GM21576 (cell line): Measurements from ENCODE around the gene CNTNAP4.

ENCODE experiments used
- ATAC-seq: cut with Tn5 transposase; IDR thresholded peaks from one replicate; pipeline ENCODE4 v1.9.1; 2021; ENCODE audit warnings: mild to moderate bottlenecking, moderate library complexity; ENCODE audit not compliant: unreplicated experiment

The CNTNAP4 gene

DNA sequence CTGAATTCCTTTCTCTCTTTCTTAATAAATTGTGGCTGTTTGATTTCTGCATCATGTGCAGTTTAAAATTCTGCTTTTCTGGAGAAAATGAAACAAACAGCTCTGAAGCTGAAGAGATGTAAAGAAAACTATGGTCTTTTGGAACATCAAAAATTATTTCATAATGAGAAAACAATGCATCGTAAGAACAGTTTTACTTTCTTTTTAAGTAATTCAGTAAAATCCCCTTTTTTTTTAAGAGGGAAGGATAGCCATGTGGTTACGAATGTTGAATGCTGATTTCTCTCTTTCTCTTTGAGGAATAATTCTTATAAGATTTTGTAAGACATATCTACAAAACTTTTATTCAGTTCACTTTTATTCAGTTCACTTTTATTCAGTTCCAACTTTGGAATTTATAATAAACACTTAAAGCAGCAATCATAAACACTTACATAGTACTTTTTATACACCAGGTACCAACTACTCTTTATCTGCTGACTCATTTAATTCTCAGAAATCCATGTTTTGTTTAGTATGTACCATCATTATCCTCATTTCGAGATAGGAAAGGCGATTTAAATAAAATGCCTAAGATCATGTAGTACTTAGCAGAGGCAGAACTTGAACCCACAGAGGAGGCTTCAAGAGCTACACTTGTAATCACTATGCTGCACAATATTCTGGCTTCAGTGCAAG is 26.6 kb downstream of the CNTNAP4 start:
- no peak for ATAC-seq

DNA sequence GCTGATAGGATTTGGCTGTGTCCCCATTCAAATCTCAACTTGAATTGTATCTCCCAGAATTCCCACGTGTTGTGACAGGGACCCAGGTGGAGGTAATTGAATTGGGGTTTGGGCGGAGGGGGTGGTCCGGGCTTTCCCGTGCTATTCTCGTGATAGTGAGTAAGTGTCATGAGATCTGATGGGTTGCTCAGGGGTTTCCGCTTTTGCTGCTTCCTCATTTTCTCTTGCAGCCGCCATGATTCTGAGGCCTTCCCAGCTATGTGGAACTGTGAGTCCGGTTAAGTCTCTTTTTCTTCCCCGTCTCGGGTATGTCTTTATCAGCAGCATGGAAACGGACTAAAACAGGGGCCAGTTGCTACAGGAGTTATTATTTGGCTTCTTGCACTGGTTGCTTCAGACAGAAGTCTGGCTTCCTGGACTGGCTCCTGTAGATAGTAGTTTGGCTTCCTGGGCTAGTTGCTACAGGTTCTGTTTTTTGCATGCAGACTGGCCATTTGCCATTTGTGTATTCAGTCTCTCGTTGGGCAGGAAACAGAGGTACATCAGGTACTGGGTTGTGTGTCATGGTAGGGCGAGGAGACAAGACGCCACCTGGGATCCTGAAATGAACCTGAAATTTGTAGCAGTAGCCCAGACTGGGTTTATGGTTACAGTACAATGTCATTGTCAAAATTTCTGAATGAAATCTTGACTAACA is 32.6 kb downstream of the CNTNAP4 start:
- no peak for ATAC-seq

DNA sequence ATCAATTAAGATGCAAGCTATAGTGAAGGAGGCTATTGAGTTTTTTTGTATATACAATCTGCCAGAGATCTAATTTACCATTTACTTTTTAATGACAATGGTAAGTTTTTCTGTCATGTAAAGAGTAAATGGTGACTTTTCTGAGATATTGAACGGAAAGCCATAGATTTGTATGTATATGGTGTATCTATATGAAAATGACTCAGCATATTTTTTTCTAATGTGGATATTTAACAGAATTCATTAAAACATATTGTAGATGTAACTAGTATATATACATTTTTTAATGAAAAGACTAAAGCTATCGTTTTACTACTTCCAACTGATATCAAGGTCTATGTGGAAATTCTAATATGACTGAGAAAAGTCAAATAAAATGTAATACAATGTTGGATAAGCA is 34.1 kb downstream of the CNTNAP4 start:
- no peak for ATAC-seq

DNA sequence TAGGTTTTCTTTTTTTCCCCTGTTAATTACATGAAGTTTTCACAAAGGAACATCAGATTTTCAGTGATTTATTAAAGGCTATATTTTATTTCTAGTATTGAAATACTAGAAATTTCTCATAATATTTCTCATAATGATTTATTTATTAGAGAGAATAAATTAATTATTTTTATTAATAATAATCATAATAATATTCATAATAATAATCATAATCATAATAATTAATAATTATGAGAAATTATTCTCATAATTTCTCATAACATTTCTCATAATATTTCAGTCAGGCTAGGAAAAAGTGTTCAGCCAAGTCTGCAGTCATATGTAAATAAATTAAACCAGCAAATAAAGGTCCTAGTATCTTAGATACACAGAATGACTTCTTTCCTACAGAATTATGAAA is 41.4 kb downstream of the CNTNAP4 start:
- ATAC-seq, result no peak

DNA sequence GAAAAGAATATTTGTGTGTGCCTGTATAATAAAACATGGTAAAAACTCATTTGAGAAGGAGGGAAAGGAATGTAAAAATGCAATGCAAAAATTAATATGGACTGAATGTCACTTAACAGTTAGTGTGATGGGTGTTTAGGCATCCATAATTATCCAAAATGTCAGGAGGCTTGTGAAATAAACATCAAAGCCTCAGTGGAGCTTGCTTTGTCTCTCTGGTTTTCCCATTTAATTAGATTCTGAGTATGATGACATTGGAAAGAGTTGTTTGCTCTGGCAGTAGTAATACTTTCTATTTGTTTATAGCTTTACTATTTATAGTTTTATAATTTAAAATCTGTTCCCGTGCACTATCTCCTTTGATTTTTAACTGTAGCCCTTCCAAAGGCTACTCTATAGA is 51.9 kb downstream of the CNTNAP4 start:
- no peak for ATAC-seq

DNA sequence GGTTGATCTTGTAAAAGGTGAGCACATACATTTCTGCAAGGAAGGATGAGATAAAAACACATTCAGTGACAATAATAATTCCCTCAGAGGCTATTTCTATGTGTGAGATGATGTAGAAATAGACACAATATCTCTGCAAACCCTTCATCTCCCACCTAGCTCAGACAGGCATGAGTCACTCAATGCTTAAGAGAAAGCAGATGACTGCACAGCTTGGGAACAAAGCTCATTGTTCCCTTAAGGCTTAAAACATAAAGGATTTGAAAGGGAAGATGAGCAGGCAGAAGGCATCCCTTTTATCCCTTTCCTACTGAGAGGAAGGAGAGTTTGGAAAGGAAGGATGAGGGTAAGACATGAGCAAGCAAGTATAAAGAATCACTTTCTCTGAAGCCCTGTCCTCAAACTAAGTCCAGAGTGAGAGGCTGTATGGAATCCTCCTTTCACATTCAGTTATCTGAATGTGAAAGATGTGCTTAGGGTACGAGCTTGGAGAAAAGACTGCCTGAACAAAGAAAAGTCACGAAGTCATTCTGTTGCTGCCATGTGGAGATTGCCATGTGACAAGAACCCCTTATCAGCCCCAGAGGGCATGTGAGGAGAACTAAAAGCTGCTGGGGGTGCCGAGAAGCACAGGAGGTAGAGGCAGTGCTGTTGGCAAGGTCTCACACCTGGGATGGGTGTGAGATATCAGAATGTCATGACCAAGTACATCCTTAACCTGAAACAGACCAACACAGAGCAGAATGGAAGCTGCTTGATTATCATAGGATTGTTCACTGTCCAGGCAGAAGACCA is 58.2 kb downstream of the CNTNAP4 start:
- no peak for ATAC-seq

DNA sequence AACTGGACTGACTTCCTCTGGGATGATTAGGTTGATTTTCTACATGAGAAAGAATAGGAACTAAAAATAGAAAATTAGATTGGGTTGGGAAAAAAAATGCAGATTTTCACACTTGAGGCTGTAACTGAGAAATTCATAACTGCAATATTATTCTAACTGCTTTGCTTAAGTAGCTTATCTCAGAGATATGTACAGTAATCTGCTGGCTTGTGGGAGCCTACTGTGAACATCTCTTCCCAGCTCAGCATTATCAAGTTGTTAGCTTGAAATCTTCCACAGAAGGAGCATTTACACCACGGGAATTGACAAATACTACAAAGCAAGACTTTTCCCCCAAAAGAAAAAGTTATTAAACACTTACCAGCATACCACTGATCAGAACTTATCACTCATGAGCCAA is 58.9 kb downstream of the CNTNAP4 start:
- ATAC-seq, result no peak

DNA sequence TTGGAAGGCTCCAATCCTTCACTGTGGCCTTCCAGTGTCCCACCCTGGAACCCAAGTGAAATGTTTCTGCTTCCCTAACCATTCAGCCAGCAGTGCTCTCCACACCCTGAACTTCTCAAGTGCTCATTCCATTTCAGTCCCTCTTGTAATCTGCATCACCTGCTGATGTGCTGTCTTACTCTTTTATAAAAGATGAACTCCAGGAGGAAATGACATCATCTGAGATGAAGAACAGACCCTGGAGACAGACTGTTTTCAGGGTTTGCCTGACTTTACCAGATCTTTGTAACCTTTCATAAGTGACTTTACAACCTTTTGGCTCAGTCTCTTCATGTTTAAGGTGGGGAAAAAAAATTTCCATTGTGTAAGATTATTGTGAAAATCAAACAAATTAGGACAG is 61.3 kb downstream of the CNTNAP4 start:
- ATAC-seq, result no peak

DNA sequence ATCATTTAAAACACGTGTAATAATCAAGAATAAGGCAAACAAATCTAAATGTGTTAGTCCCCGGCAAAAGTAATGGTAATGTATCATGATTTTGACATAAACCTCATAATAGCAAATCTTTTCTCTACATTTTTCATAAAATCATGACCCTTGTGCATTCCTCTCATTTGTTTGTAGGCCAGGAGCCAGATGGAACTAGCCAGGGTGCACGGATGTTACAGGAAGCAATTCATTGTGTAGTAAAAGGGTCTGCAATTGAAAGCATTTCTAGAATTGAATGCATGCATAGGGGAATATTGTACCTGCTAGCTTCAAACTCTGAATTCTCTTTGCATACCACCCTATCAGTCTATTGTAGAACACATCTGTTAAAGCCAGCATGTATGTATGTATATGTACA is 66.6 kb downstream of the CNTNAP4 start:
- ATAC-seq, result no peak

DNA sequence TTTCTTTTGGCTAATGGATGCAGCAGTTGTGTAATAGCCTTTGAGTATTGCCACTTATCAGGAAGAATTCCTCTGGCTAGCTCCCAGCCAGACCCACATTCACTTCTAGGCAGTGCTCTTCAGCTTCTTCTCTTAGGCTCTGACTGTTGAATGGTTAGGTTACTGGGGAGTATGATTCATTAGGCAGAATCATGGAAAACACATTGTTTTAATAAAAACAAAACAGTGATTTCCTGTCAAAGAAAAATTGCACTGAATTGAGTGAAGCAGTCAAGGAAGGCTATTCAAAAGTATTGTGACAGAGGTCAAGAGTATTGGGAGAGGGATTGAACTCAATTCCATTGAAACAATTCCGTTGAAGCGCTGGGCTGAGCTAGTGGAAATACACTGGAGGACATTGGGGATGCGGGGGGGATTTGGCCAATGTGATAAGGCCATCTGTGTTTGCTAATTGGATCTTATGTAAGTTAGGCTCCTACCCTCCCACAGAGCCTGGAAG is 68.0 kb downstream of the CNTNAP4 start:
- no peak for ATAC-seq

DNA sequence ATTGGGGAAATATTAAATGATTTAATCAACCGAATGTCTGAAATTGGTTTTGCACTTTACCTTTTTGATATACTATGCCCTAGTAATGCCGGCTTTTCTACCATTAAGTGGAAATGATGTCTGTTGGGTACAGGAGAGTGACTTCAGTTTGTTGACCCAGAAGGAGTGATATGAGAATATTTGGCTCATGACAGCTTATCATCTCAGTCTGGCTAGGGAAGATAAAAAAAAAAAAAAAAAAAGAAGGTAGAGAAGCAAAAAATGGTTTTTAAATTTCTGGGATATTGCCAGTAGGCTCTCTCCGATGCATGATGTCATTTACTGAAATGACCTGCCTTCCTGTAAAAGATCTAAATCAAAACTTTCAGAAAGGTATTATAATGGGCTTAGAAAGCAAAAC is 69.0 kb downstream of the CNTNAP4 start:
- ATAC-seq, result no peak

DNA sequence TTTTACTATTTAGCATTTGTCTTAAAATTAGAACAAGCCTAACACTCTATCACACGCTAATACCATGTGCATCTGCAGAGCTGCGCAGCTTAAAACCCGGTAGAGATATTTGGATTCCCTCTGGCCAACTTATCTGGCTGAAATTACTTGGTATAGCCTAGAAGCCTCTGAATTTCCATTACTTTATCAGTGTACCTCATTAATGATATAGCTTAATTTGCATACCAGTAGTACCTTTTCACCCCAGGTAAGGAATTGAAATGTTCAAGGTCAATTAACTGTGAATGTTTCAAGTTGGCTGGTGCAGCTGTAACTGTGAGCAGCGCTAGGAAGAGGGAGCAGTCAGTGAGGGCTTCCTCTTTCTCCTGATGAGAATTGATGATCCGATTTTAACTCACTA is 74.2 kb downstream of the CNTNAP4 start:
- no peak for ATAC-seq

DNA sequence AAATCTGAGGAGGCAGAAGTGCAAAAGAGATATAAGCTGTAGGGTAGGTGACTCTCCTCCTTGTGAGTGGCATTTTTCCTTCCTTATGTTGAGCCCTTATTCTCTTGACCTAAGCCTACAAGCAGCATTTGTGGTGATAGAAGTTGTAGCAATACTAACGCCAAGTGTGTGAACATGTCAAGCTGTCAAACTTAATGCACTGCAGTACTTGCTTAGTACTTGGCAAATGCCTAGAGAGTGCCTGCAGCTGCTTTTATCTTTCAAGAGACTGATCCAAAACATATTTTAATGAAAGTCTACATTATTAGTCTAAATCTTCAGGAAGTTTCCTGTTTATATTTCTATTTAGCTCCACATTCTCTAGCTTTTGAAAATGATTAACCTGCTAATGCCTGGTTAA is 83.2 kb downstream of the CNTNAP4 start:
- no peak for ATAC-seq

DNA sequence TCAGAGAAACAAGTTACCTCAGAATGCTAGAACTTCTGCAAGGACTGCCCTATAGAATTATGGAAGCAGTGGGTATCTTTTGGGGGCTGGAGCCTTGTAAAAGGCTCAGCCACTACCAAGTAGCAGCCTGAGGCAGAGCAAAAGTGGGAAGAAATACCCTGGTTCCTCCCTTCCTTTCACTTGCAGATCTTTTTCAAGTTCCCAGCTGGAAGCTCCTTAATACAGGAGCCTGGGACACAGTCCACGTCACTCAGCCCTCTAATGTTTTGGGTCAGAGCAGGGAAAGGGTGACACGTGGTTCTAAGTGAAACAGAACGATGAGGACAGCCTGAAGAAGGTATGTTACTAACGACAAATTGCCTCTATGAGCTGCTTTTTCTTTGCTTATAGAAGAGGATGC is 93.1 kb downstream of the CNTNAP4 start:
- ATAC-seq, result no peak

DNA sequence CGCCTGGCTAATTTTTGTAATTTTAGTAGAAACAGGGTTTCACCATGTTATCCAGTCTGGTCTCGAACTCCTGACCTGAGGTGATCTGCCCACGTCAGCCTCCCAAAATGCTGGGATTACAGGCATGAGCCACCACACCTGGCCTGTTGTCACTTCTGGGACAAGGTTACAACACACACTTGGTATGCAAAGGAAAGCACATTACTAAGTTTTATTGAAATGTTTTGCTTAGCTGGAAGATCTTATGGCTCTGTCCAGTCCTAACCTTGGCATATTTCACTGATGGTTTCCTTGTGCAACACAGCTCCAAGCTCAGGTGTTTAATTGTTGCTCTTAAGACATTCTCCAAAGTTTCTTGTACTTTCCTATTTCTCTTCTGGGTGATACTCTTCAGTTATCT is 94.2 kb downstream of the CNTNAP4 start:
- no peak for ATAC-seq

DNA sequence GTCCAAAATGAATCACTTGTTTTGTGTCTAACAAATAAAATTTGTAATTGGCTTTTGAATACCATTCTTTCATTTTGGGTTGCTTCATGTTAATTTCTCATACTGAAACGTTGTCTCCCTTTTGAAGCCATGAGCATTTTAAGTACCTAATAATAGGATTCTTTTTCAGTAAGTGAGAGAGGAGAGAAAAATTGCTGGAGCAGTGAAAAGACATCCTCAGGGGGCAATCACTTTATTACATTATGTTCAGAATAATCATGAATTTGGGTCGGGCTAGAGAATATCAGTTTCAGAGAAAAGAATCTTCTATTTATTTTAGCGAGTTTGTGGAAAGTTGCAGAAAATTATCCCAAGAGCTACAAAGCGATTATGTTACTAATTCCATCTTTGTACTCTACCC is 96.8 kb downstream of the CNTNAP4 start:
- ATAC-seq, result no peak

DNA sequence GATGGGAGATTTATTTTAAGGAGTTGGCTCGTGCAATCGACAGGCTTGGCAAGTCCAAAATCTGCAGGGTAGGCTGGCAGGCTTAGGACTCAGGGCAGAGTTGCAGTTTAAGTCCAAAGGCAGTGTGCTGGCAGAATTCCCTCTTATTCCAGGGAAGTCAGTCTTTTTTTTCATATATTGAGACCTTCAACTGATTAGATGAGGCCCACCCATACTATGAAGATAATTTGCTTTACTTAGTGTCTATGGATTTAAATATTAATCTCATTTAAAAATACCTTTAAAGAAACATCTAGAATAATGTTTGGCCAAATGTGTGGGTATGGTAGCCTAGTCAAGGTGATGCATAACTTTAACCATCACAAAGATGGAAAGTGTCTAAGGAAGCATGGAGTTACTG is 99.8 kb downstream of the CNTNAP4 start:
- no peak for ATAC-seq

DNA sequence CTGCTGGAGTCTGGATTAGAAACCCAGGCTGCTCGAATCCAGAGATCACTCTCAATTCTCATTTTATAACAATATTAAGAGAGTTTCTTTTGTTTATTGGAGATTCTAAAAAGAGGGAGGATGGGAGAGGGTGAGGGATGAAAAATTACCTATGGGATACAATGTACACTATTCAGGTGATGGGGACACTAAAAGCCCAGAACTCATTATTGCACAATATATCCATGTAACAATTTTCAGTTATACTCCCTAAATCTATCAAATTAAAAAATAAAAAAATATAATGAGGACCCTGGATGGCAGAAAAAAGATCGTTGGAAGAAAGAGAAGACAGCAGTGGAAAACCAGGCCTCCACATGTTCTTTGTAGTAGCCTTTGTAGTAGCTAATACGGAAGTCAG is 100.8 kb downstream of the CNTNAP4 start:
- ATAC-seq, result no peak

DNA sequence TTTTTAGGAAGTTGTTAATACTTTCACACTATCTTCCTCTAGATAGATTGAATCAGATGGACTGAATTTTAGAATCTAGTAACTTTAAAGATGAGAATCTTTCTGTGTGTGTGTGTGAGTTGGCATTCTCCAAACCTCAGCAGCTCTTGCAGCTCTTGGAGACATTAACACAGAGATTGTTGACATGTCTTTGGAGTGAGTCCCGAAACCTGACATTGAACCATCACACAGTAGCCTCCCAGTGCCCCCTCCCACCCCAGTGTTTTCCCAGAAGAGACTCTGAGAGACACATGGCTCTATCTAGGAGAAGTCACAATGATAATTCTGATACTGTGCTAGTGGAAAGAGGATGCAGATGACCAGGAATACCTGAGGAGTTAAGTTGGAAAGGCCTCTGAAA is 103.9 kb downstream of the CNTNAP4 start:
- no peak for ATAC-seq

DNA sequence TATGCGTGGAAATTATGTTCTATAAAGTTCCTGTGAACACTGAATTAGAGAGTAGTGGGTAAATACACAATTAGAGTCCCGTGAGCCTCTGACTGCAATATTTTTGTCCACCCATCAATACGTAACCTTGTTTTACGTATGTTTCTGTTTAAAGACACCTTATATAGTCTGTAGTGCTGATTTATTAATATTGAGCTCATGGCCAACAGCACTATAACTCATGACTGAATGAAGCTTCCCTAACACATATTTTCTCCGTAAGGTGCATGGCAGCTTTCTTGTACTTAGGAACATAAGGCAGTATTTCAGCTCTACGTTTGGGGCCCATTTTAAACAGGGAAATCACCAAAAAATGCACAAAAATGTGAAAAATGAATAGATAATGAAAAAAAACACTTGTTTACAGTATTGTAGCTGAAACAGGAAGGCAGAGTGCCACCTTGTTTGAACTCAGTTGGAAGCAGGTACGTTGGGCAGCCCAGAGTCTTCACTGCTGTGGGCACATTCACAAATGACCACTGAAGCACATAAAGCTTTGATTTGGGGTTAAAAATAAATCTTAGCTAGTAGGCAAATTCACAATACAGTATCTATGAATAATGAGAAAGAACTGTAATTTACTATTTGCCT is 108.5 kb downstream of the CNTNAP4 start:
- ATAC-seq, result no peak

DNA sequence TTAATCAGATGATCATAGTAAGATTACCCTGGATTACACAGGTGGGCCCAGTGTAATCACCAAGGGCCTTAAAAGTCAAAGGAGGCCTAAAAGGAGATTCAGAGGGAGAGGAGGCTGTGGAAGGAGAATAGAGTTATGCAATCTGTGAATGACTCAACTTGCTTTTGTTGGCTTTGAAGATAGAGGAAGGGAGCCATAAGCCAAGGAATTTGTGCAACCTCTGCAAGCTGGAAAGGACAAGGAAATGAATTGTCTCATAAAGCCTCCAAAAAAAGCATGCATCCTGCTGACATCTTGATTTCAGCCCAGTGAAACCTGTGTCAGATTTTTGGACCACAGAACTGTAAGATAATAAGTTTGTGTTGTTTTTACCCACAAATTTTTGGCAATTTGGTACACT is 109.6 kb downstream of the CNTNAP4 start:
- ATAC-seq, result no peak
